ENCODE measurements around the gene ELOB. TPM values are rescaled to one million over a fixed set of nuclear protein-coding genes. Genes with fewer than 3 reads are reported as not detected.

Gene ELOB
- total and polyA plus RNA-seq, 2 of the 13 experiments (the other 11 are each of a cell fraction or from before 2014, with no cell fraction given), result 208 to 225 TPM

GRCh38 chr16:2777231-2777902, at the start of gene ELOB (continued):
- TF ChIP-seq SIX4 (CRISPR knock-in tag; IDR thresholded peaks at IDR 0.05) (no peak), BORCS8-MEF2B (CRISPR knock-in tag; IDR thresholded peaks at IDR 0.05) (peak; percentile 61), ATF2 (CRISPR knock-in tag; IDR thresholded peaks at IDR 0.05) (0 out of 2 replicates have a peak, but pooled peaks have one; percentile 18), ZSCAN29 (CRISPR knock-in tag; conservative IDR thresholded peaks at IDR 0.05) (no peak)

- ATAC-seq, result no peak
Measured at GRCh38 chr16:2825906-2826305, 48.8 kb upstream of the ELOB start.

More at GRCh38 chr16:2825906-2826305, 48.8 kb upstream of the ELOB start:
- FAIRE-seq (no peak), DNase-seq (ENCODE audit: low spot score) (no peak)
- Histone ChIP-seq H3K9ac (ENCODE audit: insufficient read depth, low read depth, low read length) (no peak overlapping the region), H3K36me3 (replicated peaks in 1 of 2; ENCODE audit: control insufficient read depth in 1 of 2, insufficient read depth in 2 of 2, low read length in 2 of 2) (no peaks in the 10 kb centered on the region), H3K4me3 (replicated peaks in 1 of 3; ENCODE audit: insufficient read depth in 1 of 3, low read depth in 2 of 3, low read length in 3 of 3) (no peak overlapping the region), H3K9me3 (ENCODE audit: low read length) (no peaks in the 10 kb centered on the region), H3K4me2 (ENCODE audit: low read depth, low read length) (no peak overlapping the region), H3K27ac (ENCODE audit: extremely low read length, insufficient read depth, low read length) (no peak overlapping the region), H2AFZ (ENCODE audit: low read length) (no peak overlapping the region), H3K79me2 (ENCODE audit: insufficient read depth, low read length) (no peaks in the 10 kb centered on the region), H4K20me1 (ENCODE audit: insufficient read depth, low read length) (no peaks in the 10 kb centered on the region), H3K4me1 (ENCODE audit: insufficient read depth, low read length) (peaks cover 37% of the 10 kb centered on the region), H3K27me3 (ENCODE audit: control insufficient read depth in 1 of 2, insufficient read depth in 2 of 2, low read length in 2 of 2) (peaks cover 1 to 81% of the 10 kb centered on the region in 2 experiments)
- WGBS (ENCODE audit: low lambda C conversion rate), result 34% methylated on average over 11 of the region's 11 CpGs
- intact Hi-C loops (cut with micrococcal nuclease; ENCODE audit: unreplicated experiment) (no loop called here), in situ Hi-C loops (cut with HindIII; ENCODE audit: extremely low pct_ligation_motif_present, low pct_unique_long_range_greater_than_20kb) (loop anchor here (5.0 kb wide), 1 partner anchor 39 kb away; the partner anchor contains the start of gene PRSS33)
- TF ChIP-seq ZNF232 (CRISPR knock-in tag; IDR thresholded peaks at IDR 0.05; ENCODE audit: borderline replicate concordance), result no peak
- no peak for TF ChIP-seq ZBED4 (CRISPR knock-in tag; IDR thresholded peaks at IDR 0.05; ENCODE audit: borderline replicate concordance)
- TF ChIP-seq HNF4G (IDR thresholded peaks at IDR 0.05; ENCODE audit: borderline replicate concordance, low read depth, low read length), result no peak
- no peak for TF ChIP-seq HNF4G (CRISPR knock-in tag; IDR thresholded peaks at IDR 0.05; ENCODE audit: borderline replicate concordance, low read depth)
- no peak for TF ChIP-seq MTF1 (CRISPR knock-in tag; IDR thresholded peaks at IDR 0.05)
- no peak for TF ChIP-seq NFIC (IDR thresholded peaks at IDR 0.05; ENCODE audit: low read length)
- TF ChIP-seq ZNF12 (CRISPR knock-in tag; IDR thresholded peaks at IDR 0.05), result peak; percentile 57; the same call in 1 of the 2 replicates
- TF ChIP-seq ZNF879 (CRISPR knock-in tag; IDR thresholded peaks at IDR 0.05), result no peak
- no peak for TF ChIP-seq MLX (CRISPR knock-in tag; IDR thresholded peaks at IDR 0.05)
- ChIA-PET POLR2A (no interaction called here), CTCF (ENCODE audit: low intra/inter-chr PET ratio, low total read pairs) (no interaction called here)
- BruUV-seq (replicated peaks), result no TSS peak

Data from HepG2 (cell line).